Activated T-helper 17 cell treated with anti-CD3 and anti-CD28 coated beads, Interleukin-2, amount 50 U/mL, for 72 hours (primary cell): ENCODE measurements around the gene CD207. TPM values are rescaled to one million over a fixed set of nuclear protein-coding genes. Genes with fewer than 3 reads are reported as not detected.
"Not testable (repeated sequence)": the region's sequence is repeated elsewhere in the genome, so short reads cannot be mapped to it uniquely, and the experiment has no call there.

ENCODE experiments used
- ATAC-seq: fragments of 150-1000 bp; cut with Tn5 transposase; replicated peaks from 2 replicates; pipeline ENCODE4 v1.10.0; 2021; ENCODE audit warnings: mild to moderate bottlenecking, moderate library complexity
- H3K27ac Mint-ChIP-seq: one replicate; pipeline ENCODE4 v1.8.0; 2022; ENCODE audit warnings: mixed read lengths
- H3K27me3 Mint-ChIP-seq: one replicate; pipeline ENCODE4 v1.8.0; 2022; ENCODE audit warnings: mixed read lengths
- H3K36me3 Mint-ChIP-seq: one replicate; pipeline ENCODE4 v1.8.0; 2022; ENCODE audit warnings: low read depth, mild to moderate bottlenecking, mixed read lengths
- H3K4me1 Mint-ChIP-seq: one replicate; pipeline ENCODE4 v1.8.0; 2022; ENCODE audit warnings: mixed read lengths
- H3K4me3 Mint-ChIP-seq: one replicate; pipeline ENCODE4 v1.8.0; 2022; ENCODE audit warnings: mild to moderate bottlenecking, mixed read lengths
- H3K9me3 Mint-ChIP-seq: one replicate; pipeline ENCODE4 v1.8.0; 2022; ENCODE audit warnings: mixed read lengths
- total RNA-seq, 2 donors: library from RNA; stranded (reverse); gene quantifications; one replicate each; pipeline ENCODE4 v1.2.3, GENCODE V29; 2022

The CD207 gene
- total RNA-seq, result not detected

DNA sequence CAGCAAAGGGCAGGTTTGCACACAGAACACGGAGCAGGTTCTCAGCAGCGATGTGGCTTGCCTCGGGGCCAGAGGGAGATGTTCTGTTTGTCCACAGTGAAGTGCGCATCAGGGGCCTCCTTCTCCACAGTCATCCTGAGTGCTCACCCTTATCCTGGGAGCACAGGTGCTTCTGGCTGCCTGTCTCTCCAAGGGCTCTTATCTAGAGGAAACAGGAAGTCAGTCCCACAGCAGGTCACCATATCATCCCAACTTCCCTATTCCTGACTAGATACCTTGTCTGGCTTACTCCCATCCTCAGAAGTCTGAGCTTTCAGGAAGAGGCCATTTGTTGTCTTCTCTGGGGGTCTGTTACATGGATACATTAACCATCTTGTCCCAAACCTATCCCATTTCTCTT is at the start of gene CD207:
TSS of gene CD207 (minus strand) at position 174 of the 400 bp plus-strand sequence. CDS start at position 134, 40 bp downstream.
- Mint-ChIP-seq H3K4me3 (no peak within 1 kb of the TSS), H3K36me3 (no peaks in the 10 kb centered on the region), H3K9me3 (no peaks in the 10 kb centered on the region), H3K27ac (no peak within 1 kb of the TSS), H3K27me3 (peaks cover 5% of the 10 kb centered on the region), H3K4me1 (no peaks in the 10 kb centered on the region)
- no peak for ATAC-seq

DNA sequence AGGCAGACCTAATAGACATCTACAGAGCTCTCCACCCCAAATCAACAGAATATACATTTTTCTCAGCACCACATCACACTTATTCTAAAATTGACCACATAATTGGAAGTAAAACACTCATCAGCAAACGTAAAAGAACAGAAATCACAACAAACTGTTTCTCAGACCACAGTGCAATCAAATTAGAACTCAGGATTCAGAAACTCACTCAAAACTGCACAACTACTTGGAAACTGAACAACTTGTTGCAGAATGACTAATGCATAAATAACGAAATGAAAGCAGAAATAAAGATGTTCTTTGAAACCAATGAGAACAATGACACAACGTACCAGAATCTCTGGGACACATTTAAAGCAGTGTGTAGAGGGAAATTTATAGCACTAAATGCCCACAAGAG is 42.9 kb upstream of the CD207 start:
- H3K4me1 Mint-ChIP-seq, H3K36me3 Mint-ChIP-seq, H3K4me3 Mint-ChIP-seq, ATAC-seq, H3K27ac Mint-ChIP-seq, H3K9me3 Mint-ChIP-seq: not testable (repeated sequence)
- H3K27me3 Mint-ChIP-seq, result peaks cover 84% of the 10 kb centered on the region

- H3K4me3 Mint-ChIP-seq, H3K9me3 Mint-ChIP-seq, H3K4me1 Mint-ChIP-seq, H3K27ac Mint-ChIP-seq, ATAC-seq, H3K36me3 Mint-ChIP-seq: not testable (repeated sequence)
- H3K27me3 Mint-ChIP-seq, result peaks cover 66% of the 10 kb centered on the region
Observed at GRCh38 chr2:70876138-70876537, 40.5 kb upstream of the CD207 start.

- peaks cover 41% of the 10 kb centered on the region for H3K27me3 Mint-ChIP-seq
- H3K36me3 Mint-ChIP-seq, result no peaks in the 10 kb centered on the region
- no peak overlapping the region for H3K4me3 Mint-ChIP-seq
- H3K27ac Mint-ChIP-seq, result no peak overlapping the region
- H3K9me3 Mint-ChIP-seq, result no peaks in the 10 kb centered on the region
- ATAC-seq, result no peak
- H3K4me1 Mint-ChIP-seq, result peaks cover 4% of the 10 kb centered on the region
Observed at GRCh38 chr2:70873541-70873940, 37.9 kb upstream of the CD207 start.

GRCh38 chr2:70871398-70872211 is 36.0 kb upstream of the CD207 start:
- no peak overlapping the region for H3K4me3 Mint-ChIP-seq
- no peaks in the 10 kb centered on the region for H3K4me1 Mint-ChIP-seq
- peaks cover 22% of the 10 kb centered on the region for H3K27me3 Mint-ChIP-seq

DNA sequence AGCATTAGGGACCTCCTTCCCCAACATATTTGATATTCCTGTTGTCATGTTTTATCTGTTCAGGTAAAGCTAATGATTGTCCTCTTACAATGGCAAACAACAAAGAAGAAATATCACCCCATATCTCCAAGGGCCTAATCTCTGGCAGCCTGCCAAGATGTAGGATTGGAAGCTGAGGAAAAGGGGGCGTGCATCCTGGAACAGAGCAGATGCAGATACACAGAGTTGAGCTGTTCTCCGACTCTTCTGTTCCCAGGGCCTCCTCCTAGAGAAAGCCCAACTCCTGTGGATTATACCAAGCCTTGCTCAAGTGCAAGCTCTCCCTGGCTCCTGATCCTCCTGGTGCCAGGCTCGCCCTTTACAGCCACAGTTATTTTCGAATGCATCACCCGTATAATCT is 35.2 kb upstream of the CD207 start:
- no peaks in the 10 kb centered on the region for H3K4me1 Mint-ChIP-seq
- H3K9me3 Mint-ChIP-seq, result no peaks in the 10 kb centered on the region
- ATAC-seq, result no peak
- H3K27ac Mint-ChIP-seq, result no peak overlapping the region
- H3K27me3 Mint-ChIP-seq, result peaks cover 17% of the 10 kb centered on the region
- H3K36me3 Mint-ChIP-seq, result no peaks in the 10 kb centered on the region
- H3K4me3 Mint-ChIP-seq, result no peak overlapping the region

More at GRCh38 chr2:70871398-70872211, 36.0 kb upstream of the CD207 start:
- Mint-ChIP-seq H3K9me3 (no peaks in the 10 kb centered on the region), H3K36me3 (no peaks in the 10 kb centered on the region), H3K27ac (no peak overlapping the region)
- peak; percentile 90 for ATAC-seq

- H3K4me3 Mint-ChIP-seq, result no peak overlapping the region
- no peak overlapping the region for H3K27ac Mint-ChIP-seq
- no peak for ATAC-seq
- no peaks in the 10 kb centered on the region for H3K36me3 Mint-ChIP-seq
- H3K27me3 Mint-ChIP-seq, result peaks cover 16% of the 10 kb centered on the region
- H3K9me3 Mint-ChIP-seq, result no peaks in the 10 kb centered on the region
- no peaks in the 10 kb centered on the region for H3K4me1 Mint-ChIP-seq
Observed at GRCh38 chr2:70868970-70869369, 33.4 kb upstream of the CD207 start.

DNA sequence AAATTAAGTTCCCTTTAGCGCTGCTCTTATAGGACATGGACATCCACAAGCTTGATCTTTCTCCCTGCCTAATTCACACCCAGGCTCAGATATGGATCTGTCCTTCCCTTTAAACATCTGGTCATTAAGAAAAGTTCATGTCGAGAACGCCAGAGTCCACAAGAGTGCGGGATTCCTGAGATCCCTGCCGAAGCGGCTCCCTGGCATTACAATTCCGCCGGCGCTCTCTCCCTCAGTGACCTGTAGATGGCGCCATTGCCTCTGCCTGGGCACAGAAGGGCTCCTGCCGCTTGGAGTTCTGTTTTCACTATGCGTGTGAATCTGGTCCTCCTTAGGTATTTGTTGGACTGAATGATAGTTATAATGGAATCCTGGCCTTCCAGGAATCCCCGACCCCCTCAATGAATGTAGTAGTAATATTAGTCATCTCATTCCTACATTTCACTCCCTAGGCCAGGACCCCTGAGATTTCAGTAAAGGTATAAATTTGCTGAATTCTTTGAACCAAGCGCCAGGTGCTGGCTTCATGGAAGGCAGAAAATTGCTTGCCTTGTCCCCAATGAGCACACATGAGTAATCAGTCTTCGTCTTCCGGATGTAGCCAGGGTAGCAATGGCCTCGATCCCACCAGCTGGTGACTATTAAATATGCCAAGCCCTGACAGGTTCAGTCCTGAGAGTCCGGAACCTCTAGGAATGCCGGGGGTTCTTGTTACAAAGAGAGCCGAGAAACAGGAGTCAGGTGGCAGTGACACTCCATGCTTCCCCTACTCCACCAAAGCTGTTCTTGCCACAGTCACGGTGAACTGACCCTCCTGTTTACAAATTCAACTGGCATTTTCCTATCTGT is 26.4 kb upstream of the CD207 start:
- no peaks in the 10 kb centered on the region for H3K36me3 Mint-ChIP-seq
- no peak overlapping the region for H3K27ac Mint-ChIP-seq
- H3K4me1 Mint-ChIP-seq, result peaks cover 4% of the 10 kb centered on the region
- H3K4me3 Mint-ChIP-seq, result no peak overlapping the region
- ATAC-seq, result peak; percentile 66
- no peaks in the 10 kb centered on the region for H3K9me3 Mint-ChIP-seq
- H3K27me3 Mint-ChIP-seq, result peaks cover 44% of the 10 kb centered on the region

GRCh38 chr2:70855667-70856066 is 20.1 kb upstream of the CD207 start:
- peaks cover 6% of the 10 kb centered on the region for H3K4me1 Mint-ChIP-seq
- peaks cover 13% of the 10 kb centered on the region for H3K27me3 Mint-ChIP-seq
- H3K27ac Mint-ChIP-seq, result no peak overlapping the region
- H3K4me3 Mint-ChIP-seq, result no peak overlapping the region
- no peak for ATAC-seq
- H3K9me3 Mint-ChIP-seq, result no peaks in the 10 kb centered on the region
- no peaks in the 10 kb centered on the region for H3K36me3 Mint-ChIP-seq

- H3K9me3 Mint-ChIP-seq, result no peaks in the 10 kb centered on the region
- no peaks in the 10 kb centered on the region for H3K36me3 Mint-ChIP-seq
- H3K27me3 Mint-ChIP-seq, result peaks cover 5% of the 10 kb centered on the region
- H3K4me1 Mint-ChIP-seq, result peaks cover 6% of the 10 kb centered on the region
- no peak overlapping the region for H3K27ac Mint-ChIP-seq
- no peak for ATAC-seq
- no peak overlapping the region for H3K4me3 Mint-ChIP-seq
Observed at GRCh38 chr2:70854411-70854810, 18.8 kb upstream of the CD207 start.

- H3K27ac Mint-ChIP-seq, result no peak overlapping the region
- H3K9me3 Mint-ChIP-seq, result no peaks in the 10 kb centered on the region
- no peaks in the 10 kb centered on the region for H3K36me3 Mint-ChIP-seq
Observed at GRCh38 chr2:70852824-70853223, 17.2 kb upstream of the CD207 start.

GRCh38 chr2:70851704-70852103 is 16.1 kb upstream of the CD207 start:
- Mint-ChIP-seq H3K27me3 (no peaks in the 10 kb centered on the region), H3K4me1 (peaks cover 6% of the 10 kb centered on the region), H3K4me3 (peak overlapping the region; percentile 19), H3K36me3 (no peaks in the 10 kb centered on the region), H3K27ac (peak overlapping the region; percentile 14), H3K9me3 (no peaks in the 10 kb centered on the region)
- ATAC-seq, result peak; percentile 98

More at GRCh38 chr2:70852824-70853223, 17.2 kb upstream of the CD207 start:
- H3K4me3 Mint-ChIP-seq, result no peak overlapping the region
- H3K27me3 Mint-ChIP-seq, result peaks cover 3% of the 10 kb centered on the region
- no peak for ATAC-seq
- peaks cover 6% of the 10 kb centered on the region for H3K4me1 Mint-ChIP-seq

DNA sequence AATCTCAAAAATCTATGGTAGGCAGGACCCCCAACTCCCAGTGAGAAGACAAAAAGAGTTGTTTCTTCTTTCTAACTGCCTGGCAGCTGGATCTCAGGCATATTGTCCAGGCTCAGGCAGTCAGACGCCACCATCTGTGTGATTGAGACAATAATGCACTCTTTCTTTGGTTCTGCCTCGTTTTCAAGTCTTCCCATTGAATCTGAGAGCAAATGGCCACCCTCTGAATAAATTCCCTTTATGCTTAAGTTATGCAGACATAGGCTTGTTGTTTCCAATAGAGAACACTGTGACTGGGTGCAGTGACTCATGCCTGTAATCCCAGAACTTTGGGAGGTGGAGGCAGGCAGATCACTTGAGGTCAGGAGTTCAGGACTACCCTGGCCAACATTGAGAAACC is 15.3 kb upstream of the CD207 start:
- Mint-ChIP-seq H3K36me3 (no peaks in the 10 kb centered on the region), H3K27ac (no peak overlapping the region), H3K27me3 (no peaks in the 10 kb centered on the region), H3K4me1 (peaks cover 6% of the 10 kb centered on the region), H3K4me3 (no peak overlapping the region), H3K9me3 (no peaks in the 10 kb centered on the region)
- no peak for ATAC-seq

DNA sequence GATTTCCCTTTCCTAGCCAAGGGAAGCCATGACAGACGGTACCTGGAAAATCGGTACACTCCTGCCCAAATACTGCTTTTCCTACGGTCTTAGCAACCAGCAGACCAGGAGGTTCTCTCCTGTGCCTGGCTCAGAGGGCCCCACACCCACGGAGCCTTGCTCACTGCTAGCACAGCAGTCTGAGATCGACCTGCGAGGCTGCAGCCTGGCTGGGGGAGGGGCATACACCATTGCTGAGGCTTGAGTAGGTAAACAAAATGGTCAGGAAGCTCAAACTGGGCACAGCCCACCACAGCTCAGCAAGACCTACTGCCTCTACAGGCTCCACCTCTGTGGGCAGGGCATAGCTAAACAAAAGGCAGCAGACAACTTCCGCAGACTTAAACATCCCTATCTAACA is 6.8 kb upstream of the CD207 start:
- H3K4me1 Mint-ChIP-seq, result no peaks in the 10 kb centered on the region
- H3K27me3 Mint-ChIP-seq, result peaks cover 31% of the 10 kb centered on the region
- H3K4me3 Mint-ChIP-seq, result no peak overlapping the region
- no peak overlapping the region for H3K27ac Mint-ChIP-seq
- H3K9me3 Mint-ChIP-seq, result peaks cover 4% of the 10 kb centered on the region
- no peaks in the 10 kb centered on the region for H3K36me3 Mint-ChIP-seq
- ATAC-seq, result no peak
